WERI-Rb-1 (cell line): ENCODE data around the gene WDR1.

Experiments used
- DNase-seq: peaks from one replicate; pipeline ENCODE4 v3.0.0-alpha.2; 2020
- H3K27ac ChIP-seq: fragments of 250-450 bp; sonication (Bioruptor Pico); 2 replicates; pipeline ENCODE4 v1.5.1; 2020; ENCODE audit warnings: mild to moderate bottlenecking, moderate library complexity
- H3K27me3 ChIP-seq: fragments of 250-450 bp; sonication (Bioruptor Pico); 2 replicates; pipeline ENCODE4 v1.5.1; 2021; ENCODE audit warnings: mild to moderate bottlenecking, low read depth, moderate library complexity; ENCODE audit not compliant: insufficient read depth, severe bottlenecking
- H3K36me3 ChIP-seq: fragments of 250-450 bp; sonication (Bioruptor Pico); 2 replicates; pipeline ENCODE4 v1.5.1; 2020; ENCODE audit warnings: mild to moderate bottlenecking, moderate library complexity
- H3K4me3 ChIP-seq: 2 replicates; pipeline ENCODE4 v1.5.1; 2011; ENCODE audit warnings: low read depth, mild to moderate bottlenecking, control low read depth, low read length
- H3K9me3 ChIP-seq: fragments of 250-450 bp; sonication (Bioruptor Pico); 2 replicates; pipeline ENCODE4 v1.5.1; 2021; ENCODE audit warnings: mild to moderate bottlenecking, moderate library complexity; ENCODE audit not compliant: severe bottlenecking
- CTCF ChIP-seq: IDR thresholded peaks from 2 replicates; pipeline ENCODE4 v1.5.1; 2011; ENCODE audit warnings: low read depth, mild to moderate bottlenecking, control low read depth, inconsistent platforms, low read length

Gene WDR1

GRCh38 chr4:10114607-10115006 is 2.0 kb downstream of the WDR1 start:
- H3K27me3 ChIP-seq = no peaks in the 10 kb centered on the region
- H3K4me3 ChIP-seq = no peak overlapping the region
- peaks cover 62% of the 10 kb centered on the region for H3K36me3 ChIP-seq
- DNase-seq = no peak
- H3K9me3 ChIP-seq = no peaks in the 10 kb centered on the region
- no peak for TF ChIP-seq CTCF
- H3K27ac ChIP-seq = no peak overlapping the region

GRCh38 chr4:10114147-10114546 is 2.5 kb downstream of the WDR1 start:
- H3K4me3 ChIP-seq = no peak overlapping the region

DNA sequence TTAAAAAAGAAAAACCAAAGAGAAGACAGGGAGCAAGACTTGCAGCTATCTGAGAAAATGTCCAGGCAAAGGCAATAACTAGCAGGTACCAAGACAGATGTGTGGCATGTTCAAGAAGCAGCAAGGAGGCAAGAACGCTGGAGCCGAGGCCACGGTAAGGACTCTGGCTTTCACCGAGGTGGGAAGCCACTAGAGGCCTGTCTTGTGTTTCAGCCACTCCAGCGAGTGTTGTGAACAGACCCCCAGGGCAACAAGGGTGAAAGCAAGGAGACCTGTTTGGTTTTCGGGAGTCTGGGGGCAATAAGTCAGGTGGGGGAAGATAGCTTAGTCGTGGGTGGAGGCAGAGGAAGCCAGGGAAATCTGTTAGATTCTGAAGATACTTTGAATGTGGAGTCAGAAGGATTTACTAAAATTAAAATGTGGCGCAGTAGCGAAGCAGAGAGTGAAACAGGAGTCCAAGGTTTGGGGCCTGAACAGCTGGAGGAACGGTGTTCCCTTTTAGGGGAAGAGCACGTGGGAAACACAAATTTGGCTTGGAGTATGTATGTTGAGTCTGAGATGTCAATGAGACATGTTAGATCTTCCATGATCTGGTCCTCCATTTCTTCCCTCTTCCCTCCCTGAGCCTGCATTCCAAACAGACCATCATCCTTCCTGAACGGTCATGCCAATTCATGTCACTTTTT is 3.1 kb downstream of the WDR1 start:
- TF ChIP-seq CTCF = no peak
- Histone ChIP-seq H3K9me3 (no peaks in the 10 kb centered on the region), H3K4me3 (no peak overlapping the region), H3K27ac (no peak overlapping the region), H3K36me3 (peaks cover 73% of the 10 kb centered on the region), H3K27me3 (no peaks in the 10 kb centered on the region)
- DNase-seq = no peak

More at GRCh38 chr4:10114147-10114546, 2.5 kb downstream of the WDR1 start:
- no peaks in the 10 kb centered on the region for H3K9me3 ChIP-seq
- no peak for TF ChIP-seq CTCF
- no peaks in the 10 kb centered on the region for H3K27me3 ChIP-seq
- H3K27ac ChIP-seq = no peak overlapping the region
- no peak for DNase-seq
- peaks cover 67% of the 10 kb centered on the region for H3K36me3 ChIP-seq

GRCh38 chr4:10112658-10113284 is 3.8 kb downstream of the WDR1 start:
- Histone ChIP-seq H3K27me3 (no peaks in the 10 kb centered on the region), H3K4me3 (no peak overlapping the region), H3K27ac (no peak overlapping the region), H3K36me3 (peaks cover 81% of the 10 kb centered on the region), H3K9me3 (no peaks in the 10 kb centered on the region)
- DNase-seq = no peak
- no peak for TF ChIP-seq CTCF

DNA sequence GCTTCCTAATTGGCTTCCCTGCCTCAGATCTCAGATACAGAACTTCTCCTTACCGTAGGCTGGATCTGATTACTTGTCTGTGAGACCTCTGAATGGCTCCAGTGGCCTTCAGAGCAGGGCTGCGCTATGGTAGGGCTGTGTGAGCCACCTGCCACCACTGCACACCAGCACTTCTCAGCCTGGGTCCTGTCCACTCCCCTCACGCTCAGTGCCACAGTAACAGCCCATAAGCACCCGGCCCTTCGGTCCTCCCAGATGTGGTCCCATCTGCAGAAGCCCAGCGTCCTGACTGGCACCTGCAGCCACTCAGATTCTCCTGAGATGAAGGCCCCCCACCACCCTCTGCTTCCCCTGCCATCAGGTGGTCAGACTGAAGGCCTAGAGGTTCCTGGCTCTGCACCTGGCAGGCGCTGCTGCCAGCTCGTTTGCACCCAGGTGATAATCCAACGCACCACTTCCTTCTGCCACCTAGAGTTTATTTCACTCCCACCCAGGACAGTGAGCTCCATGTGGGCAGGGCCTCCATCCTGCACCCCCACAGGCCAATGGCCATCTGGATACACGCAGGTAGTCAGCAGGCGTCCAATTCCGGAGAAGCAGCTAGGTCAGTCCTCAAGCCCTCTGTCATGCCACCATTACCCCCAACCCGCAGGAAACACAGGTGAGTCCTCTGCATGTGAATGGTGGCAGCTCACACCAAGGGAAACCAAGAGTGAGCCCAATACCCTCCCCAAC is 5.4 kb downstream of the WDR1 start:
- no peak for TF ChIP-seq CTCF
- Histone ChIP-seq H3K27ac (no peak overlapping the region), H3K36me3 (peaks cover 93% of the 10 kb centered on the region), H3K9me3 (no peaks in the 10 kb centered on the region), H3K4me3 (no peak overlapping the region), H3K27me3 (no peaks in the 10 kb centered on the region)
- DNase-seq = no peak
